NOMO-1 treated with dmso at 0.1 percent for 144 hours (cell line): Measurements from ENCODE around the gene KRTAP13-2.

Source experiments
- DNase-seq: peaks from one replicate; lab custom pipeline; 2025; ENCODE audit not compliant: unreplicated experiment; lab: John Stamatoyannopoulos, UW

Gene KRTAP13-2, protein sequence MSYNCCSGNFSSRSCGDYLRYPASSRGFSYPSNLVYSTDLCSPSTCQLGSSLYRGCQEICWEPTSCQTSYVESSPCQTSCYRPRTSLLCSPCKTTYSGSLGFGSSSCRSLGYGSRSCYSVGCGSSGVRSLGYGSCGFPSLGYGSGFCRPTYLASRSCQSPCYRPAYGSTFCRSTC

DNA sequence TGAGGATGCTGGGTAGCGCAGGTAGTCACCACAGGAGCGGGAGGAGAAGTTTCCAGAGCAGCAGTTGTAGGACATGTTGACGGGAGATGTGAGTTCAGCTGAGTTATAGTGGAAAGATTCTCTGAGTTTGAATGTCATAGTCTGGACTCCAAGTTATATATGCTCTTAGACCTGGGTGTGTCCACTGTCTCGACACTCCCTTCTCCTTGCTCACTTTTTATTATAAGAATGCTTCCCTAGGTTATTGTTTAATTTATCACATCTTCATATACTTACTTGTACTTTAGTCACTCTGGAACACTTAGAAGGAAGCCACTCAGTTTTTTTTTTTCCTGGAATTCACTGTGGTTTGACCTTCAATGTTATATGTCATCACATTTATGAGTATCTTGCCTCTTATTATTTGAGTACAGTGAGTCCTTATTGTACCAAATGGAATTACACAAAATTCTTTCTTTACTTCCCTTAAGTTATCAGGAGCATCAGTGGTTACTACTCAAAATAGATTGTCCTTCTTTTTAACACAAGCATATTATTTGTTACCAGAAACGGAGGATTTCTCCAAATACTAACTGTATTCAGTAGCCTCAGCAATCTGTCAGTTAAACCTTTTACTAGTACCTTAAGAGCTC lies at the start of gene KRTAP13-2:
Gene KRTAP13-2, minus strand, starts transcription at position 133 of the 632 bp plus-strand sequence. Its CDS starts 58 bp downstream, at position 75.
- DNase-seq: no peak

DNA sequence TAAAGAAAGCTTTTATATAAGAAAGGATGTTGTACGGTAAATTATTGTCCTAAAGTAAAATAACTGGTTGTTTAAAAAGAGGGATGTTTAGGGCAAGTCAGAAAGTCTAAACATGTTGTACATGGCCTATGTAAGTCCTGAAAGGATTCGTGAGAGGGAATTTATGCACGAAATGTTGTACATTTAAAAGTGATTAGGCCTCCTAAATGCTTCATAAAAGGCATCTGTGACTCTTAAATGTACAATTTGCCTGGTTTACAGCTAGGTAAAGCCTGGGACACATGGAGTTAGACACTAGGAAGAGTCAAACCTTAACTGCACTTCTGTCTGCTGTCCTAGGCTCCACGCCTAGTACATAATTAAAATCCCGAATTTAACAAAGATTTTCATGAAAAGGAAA lies 43.9 kb upstream of the KRTAP13-2 start:
- DNase-seq: no peak

DNA sequence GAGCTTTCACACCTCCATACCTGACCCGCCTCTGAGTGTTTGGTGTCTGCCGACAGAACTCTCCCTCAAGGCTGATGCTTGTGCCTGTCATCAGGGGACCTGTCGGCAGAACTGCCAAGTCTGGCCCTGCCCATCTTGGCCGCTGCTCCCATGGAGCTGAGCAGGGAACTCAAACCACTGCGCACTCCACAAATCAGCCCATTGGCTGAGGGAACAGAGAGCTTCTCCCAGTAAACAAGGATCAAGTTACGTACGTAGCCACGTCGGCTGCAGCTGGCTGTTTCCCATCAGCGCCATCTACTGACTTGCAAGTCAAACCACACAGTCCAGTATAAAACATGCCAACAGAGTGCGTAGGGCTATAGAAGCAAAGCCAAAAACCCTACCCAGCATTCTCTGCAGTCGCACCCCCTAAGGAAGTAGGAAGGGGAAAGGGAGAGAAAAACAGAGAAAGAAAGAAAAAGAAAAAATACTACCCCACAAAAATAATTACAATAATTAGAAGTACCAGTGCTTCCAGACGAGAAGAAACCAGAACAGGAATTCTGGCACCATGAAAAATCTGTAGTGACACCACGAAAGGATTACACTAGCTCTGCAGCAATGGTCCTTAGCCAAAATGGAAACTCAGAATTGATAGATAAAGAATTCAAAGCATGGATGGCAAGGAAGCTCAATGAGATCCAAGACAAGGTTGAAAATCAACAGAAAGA lies 36.9 kb upstream of the KRTAP13-2 start:
- no peak for DNase-seq

DNA sequence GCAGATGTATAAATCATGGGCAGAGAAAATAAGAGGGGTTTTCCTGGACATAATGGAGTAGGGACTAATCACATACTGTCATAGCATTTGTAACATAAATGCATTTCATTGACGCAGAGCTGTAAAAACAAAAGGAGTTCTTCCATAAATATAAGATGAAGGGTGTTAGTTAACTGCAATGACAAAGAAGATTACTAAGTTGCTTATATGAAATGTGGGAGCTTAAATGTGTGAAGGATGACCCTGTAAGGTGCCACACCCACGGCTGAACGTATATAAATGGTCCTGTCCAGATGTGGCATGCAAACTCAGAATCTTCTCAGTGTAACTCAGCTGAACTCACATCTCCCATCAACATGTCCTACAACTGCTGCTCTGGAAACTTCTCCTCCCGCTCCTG lies 23.7 kb upstream of the KRTAP13-2 start, which contains the start of gene KRTAP13-1:
Gene KRTAP13-1, plus strand, starts transcription at position 301 of the 400 bp plus-strand sequence. Its CDS starts 56 bp downstream, at position 357.
- DNase-seq: no peak

DNA sequence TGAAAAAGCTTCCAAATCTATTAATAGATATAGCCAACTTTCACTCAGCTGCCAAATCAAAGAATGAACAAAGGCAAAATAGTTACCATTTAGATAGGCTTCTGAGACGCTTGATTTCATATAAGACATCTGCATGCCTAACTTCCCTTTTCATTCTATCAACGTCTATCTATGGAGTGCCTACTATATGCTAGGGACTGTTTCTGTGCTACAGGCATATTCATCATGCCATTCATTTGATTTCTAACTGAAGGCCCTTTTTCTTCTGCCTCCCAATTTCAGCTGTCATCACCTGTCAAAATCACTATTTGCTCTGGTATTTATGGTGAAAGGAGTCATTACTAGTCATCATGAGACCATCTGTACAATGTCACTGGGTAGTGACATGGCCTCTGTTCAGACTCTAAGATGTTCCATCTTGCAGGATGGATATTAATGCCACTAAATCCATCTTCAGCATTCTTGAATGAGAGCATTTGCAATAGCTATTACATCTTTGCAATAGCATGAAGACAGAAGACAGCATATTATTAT lies 19.5 kb upstream of the KRTAP13-2 start:
- DNase-seq: no peak

DNA sequence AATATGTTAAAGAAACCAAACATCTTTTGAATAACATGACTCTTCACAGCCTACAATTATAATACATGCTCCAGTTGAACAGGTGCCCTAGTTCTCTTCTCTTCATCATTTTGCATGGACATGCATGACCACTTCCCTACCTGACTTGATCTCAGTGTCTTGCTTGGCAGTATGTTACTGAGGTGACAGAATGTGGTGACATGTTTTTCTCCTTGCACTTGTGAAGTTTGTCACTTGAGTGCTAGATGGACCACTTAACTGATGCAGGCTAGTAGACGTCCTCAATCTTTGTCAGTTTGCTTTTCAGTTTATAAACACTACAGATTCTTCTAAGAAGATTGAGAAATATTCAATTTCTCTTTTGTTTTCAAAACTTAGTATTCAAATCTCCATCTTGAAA lies 10.1 kb upstream of the KRTAP13-2 start:
- DNase-seq: no peak

DNA sequence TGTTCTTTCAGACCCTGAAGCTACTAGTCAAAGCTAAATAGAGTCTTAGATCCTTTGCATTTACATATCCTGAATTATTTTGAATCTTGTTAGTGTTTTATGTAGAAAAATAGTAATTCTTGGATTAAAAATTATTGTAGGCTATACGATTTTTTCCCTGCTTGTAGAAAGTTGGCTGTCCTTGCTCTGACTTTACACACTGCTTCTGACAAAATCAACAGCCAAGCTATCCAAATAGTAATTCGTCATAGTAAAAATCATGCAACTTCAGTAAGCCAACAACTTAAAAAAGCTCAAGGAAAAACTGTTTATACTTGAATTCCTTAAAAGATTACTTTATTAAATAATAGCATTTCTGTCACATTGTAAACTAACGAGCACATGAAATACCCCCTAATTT lies 16.2 kb downstream of the KRTAP13-2 start:
- DNase-seq: no peak

DNA sequence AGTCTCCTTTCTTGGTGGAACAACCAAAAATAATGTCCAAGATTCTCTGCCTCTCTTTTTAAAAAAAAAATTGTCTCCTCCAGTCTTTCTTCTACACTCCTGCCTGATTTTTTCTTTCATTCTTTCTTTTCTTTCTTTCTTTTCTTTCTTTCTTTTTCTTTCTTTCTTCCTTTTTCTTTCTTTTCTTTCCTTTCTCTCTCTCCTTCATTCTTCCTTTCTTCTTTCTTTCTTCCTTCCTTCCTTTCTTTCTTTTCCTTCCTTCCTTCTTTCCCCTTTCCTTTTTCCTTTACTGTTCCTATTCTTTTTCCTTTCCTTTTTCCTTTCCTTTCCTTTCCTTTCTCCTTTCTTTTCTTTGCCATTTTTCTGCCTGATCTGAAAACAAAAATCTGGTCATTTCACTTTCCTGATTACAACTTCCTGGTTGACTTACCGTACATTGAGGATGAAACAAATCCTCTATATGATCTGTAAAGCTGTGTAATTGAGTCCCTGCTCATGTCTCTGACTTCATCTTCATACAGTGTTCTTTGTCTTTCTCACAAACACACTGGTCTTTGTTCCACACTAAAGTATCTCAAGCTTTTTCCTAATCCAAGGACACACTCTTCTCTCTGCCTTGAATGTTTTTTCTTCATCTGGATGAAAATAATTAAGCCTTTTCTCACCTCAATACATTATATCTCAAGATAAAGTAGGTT lies 17.6 kb downstream of the KRTAP13-2 start:
- no peak for DNase-seq

DNA sequence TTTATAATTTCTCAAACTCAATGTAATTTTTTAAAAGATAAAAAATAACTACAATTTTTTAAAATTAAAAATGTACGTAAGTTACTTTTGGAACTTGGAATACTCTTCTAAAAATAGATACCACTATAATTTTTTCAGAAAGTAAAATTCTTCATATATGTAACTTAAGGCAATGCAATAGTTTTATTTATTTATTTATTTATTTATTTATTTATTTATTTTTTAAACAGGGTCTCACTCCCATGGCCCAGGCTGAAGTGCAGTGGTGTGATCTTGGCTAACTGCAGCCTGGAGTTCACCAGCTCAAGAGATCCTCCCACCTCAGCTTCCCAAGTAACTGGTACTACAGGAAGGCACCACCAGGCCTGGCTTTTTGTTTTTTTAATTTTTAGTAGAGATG lies 20.5 kb downstream of the KRTAP13-2 start:
- no peak for DNase-seq

DNA sequence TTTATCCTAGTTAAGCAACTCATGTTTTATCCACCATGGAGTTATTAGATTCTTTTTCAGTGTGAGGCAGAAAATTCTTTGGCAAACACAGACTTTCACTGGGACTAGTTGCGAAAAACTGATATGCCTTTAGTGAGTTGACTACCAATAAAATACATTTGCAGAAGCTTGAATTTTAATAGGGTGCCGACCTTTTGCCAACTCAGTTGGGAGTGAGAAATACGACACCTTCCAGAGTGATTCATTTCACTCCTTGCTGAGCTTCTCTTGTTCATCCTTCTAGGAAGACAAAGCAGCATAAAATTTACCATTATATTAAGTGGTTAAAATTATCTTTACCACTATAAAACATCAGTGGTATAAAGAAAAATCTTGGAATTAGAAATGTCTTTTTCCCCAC lies 22.5 kb downstream of the KRTAP13-2 start:
- no peak for DNase-seq

DNA sequence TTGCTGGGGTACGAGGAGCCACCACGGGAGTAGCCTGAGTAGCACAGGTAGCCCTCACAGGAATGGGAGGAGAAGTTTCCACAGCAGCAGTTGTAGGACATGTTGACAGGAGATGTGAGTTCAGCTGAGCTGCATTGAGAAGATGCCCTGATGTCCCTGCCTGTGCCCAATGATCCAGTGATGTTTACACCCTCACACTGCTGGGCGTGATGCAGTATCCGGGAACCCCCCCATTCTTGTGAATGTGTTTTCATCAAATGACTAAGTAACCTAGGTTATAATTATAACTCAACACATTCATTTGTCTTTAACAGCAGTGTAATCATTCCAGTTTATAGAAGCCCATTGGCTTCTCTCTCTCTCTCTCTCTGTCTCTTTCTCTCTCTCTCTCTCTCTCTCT lies 23.6 kb downstream of the KRTAP13-2 start, which contains the start of gene KRTAP23-1:
Gene KRTAP23-1, minus strand, starts transcription at position 101 of the 400 bp plus-strand sequence. Its CDS starts 0 bp downstream, at position 101.
- DNase-seq: no peak

DNA sequence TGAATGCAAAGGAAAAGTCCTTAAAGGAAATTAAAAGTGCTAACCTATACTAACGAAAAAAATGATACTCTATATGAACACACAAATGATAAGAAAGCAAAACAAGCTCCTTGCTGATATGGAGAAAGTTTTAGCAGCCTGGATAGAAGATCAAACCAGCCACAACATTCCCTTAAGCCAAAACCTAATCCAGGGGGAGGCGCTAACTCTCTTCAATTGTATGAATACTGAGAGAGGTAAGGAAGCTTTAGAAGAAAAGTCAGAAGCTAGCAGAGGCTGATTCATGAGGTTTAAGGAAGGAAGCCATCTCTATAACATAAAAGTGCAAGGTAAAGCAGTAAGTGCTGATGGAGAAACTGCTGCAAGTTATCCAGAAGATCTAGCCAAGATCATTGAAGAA lies 27.1 kb downstream of the KRTAP13-2 start:
- DNase-seq: no peak

DNA sequence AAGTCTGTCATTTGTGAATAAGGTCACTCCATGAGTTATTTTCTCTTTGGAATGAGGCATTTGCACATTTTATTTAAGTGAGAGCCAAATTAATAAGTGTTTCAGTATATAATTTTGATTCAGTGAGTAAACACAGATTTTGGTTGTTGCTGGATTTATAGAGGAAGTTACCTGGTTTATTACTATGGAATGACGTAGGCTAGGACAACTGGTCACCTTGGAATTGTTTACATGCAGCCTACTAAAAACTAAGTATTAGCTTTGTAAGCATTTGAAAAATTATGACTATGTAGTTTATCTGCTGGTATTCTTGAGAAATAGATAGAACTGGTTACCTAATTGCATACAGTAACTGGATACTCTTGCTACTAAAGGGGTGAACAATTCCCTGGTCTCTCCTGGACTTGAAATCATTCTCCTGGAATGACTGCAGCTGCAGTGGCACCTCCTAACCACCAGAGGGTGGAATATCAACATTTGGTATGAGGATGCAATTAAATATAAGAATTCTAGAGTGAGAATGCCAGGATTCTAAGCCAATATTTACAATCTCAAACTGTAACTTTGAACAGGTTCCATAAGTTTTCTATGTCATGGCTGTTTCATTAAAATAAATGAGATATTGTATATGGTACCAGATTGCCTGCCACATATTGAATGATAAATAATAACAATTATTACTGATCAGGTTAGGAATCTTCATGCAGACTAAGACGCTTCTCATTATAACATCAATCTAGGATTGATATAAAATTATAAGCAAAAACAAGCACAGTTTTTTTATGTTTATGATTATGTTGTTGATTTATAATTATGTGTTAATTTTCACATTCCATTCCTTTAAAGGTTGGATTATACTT lies 31.1 kb downstream of the KRTAP13-2 start:
- no peak for DNase-seq

DNA sequence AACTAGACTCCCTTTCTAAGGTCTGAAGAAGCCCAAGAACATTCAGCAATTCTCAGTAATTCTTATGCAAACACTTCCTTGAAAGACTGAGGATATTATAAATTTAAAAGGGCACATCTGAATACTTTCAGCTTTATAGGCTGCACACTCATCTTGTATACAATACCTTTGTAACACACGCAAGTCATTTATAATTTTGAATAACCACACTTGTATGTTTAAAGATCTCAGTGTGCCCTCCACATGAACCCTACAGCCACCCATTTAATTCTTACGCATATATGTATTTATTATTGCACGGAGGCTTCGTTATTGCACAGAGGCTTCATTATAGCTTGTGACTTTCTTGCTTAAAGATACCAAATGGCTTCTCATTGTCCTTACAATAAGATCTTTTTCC lies 33.4 kb downstream of the KRTAP13-2 start:
- no peak for DNase-seq

DNA sequence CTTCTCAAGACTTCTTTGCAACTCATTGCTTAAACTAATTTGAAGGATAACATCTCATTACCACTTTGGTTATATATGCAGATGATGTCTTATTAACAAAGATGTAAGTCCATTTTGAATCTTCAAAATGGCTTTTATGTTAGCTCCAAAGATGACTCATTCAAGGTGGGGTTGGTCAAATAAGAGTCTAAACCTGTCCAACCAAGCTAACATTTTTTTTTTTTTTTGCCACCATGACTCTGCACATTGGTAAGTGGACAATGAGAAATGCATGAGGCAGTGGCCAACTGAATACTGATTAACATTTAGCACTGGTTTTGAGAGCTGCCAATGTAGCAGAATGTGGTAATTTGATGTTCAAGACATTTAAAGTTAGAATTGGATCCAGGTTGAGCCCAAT lies 34.3 kb downstream of the KRTAP13-2 start:
- no peak for DNase-seq

DNA sequence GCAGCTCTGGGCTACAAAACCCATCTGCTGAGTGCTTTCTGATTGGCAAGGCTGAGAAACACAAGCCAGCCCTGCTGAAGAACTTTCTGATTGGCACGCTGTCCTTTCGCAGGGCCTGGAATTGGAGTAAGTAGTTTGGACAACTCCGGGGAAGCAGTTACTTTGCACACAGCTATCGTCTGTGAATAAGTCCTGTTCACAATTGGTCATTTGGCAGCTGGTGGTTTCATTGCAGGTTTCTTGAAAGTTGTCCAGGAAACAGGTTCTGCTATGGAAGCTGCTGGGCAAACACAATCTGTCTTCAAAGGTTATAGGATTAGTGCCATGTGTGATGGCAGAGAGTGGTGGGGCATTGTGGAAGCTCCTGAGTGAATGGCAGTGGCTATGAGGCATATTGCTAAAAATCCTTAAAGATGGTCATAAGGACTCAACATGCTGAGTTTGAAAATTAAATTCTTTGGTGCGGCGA lies 34.8 kb downstream of the KRTAP13-2 start, which contains the start of gene KRTAP27-1:
Gene KRTAP27-1, minus strand, starts transcription at position 419 of the 469 bp plus-strand sequence. Its CDS starts 26 bp downstream, at position 393.
- DNase-seq: no peak

DNA sequence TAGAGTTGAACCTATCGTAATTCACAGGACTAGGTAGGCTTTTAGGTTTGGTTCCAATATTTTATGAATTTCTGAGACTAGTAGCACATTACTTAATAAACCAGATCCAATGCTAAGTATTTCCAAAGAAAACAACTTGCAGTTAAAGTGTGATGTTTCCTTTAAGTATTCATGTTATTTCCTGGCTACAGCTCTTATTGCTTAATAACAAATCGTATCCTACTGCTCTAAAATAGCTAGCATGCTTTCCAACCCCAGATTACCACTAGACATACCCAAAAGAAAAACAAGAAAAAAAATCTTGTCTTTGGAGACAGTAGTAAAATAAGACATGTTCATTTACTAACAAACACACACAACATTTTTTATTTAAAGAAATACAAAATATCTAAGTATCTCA lies 35.5 kb downstream of the KRTAP13-2 start:
- DNase-seq: no peak

DNA sequence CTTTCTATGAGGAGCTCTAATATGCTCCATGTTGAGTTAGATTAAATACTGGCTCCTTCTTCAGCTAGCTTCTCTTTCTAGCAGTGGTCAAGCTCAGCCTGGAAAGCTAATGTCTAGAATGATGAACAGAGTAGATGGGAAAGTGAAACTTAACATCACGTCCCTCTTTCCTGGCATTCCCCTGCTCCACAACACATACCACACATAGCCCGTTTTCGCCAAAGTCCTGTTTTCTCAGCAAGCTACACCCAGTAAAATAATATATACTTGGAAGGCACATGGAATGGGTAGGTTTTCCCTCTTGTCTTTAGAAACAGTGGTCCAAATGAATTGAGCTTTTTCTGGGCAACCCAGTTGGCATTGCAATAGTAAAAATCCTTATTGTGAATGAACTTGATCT lies 38.3 kb downstream of the KRTAP13-2 start:
- DNase-seq: no peak

DNA sequence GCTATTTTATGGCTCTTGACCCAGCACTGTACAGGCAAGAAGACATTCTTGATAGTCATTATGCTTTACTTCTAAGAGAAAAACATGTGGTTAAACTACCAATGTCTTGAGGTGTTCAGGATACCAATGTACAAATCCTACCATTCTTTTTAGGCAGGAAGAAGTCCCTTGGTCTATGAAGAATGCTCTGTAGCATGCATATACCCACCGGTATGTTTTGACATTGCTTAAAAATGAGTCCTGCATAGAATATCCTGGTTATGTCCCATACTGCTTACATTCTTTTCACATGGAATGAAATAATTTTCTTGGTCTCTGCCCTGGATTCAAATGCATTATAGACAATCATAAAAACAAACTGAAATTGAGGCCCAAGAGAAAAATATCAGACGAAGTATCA lies 39.4 kb downstream of the KRTAP13-2 start:
- DNase-seq: no peak
